HL-60 (cell line): Measurements from ENCODE around the gene GPAT3.

Source experiments
- TF ChIP-seq, protein P1 (sequence below): IDR thresholded peaks from one replicate; pipeline ENCODE4 v1.5.1; 2011; ENCODE audit warnings: low read length, control low read depth, inconsistent platforms; ENCODE audit not compliant: insufficient read depth
- TF ChIP-seq, protein P2 (sequence below): IDR thresholded peaks from 2 replicates; pipeline ENCODE4 v1.6.1; 2012; ENCODE audit warnings: low read depth; ENCODE audit not compliant: insufficient replicate concordance

DNA sequence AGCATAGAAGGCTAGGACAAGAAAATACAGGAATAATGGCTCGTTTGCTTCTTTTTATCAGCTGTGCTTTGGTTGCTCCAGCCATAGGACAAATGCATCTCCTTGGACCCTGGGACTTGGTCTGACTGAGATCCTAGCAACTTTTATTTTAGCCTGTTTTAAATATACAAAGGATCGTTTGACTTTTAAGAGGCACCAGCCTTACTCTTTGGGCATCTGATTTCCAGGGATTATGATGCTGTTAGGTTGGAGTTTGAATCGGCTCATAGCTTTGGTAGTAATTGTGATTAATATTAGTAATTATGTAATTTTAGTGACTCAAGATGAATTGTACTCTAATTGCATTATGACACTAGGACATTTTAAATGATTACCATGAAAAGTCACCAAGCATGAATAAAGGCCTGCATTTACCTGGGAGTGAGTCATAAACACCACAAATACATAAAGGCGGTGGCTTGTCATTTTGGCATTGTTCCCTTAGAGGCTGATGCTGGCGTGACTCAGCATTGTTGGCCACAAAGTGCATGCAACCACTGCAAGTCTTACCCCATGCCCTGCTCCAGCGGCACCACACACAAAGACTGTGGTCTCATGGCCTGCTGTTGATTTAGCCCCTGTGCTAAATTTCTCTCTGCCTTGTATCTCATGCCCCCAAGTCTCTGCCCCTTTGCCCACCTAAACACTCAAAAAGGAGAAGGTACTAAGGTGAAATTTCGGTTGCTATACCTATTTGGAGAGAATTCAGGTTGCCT, 12.4 kb downstream of the GPAT3 start:
- TF ChIP-seq, protein P1, sequence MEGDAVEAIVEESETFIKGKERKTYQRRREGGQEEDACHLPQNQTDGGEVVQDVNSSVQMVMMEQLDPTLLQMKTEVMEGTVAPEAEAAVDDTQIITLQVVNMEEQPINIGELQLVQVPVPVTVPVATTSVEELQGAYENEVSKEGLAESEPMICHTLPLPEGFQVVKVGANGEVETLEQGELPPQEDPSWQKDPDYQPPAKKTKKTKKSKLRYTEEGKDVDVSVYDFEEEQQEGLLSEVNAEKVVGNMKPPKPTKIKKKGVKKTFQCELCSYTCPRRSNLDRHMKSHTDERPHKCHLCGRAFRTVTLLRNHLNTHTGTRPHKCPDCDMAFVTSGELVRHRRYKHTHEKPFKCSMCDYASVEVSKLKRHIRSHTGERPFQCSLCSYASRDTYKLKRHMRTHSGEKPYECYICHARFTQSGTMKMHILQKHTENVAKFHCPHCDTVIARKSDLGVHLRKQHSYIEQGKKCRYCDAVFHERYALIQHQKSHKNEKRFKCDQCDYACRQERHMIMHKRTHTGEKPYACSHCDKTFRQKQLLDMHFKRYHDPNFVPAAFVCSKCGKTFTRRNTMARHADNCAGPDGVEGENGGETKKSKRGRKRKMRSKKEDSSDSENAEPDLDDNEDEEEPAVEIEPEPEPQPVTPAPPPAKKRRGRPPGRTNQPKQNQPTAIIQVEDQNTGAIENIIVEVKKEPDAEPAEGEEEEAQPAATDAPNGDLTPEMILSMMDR: no peak
- TF ChIP-seq, protein P2, sequence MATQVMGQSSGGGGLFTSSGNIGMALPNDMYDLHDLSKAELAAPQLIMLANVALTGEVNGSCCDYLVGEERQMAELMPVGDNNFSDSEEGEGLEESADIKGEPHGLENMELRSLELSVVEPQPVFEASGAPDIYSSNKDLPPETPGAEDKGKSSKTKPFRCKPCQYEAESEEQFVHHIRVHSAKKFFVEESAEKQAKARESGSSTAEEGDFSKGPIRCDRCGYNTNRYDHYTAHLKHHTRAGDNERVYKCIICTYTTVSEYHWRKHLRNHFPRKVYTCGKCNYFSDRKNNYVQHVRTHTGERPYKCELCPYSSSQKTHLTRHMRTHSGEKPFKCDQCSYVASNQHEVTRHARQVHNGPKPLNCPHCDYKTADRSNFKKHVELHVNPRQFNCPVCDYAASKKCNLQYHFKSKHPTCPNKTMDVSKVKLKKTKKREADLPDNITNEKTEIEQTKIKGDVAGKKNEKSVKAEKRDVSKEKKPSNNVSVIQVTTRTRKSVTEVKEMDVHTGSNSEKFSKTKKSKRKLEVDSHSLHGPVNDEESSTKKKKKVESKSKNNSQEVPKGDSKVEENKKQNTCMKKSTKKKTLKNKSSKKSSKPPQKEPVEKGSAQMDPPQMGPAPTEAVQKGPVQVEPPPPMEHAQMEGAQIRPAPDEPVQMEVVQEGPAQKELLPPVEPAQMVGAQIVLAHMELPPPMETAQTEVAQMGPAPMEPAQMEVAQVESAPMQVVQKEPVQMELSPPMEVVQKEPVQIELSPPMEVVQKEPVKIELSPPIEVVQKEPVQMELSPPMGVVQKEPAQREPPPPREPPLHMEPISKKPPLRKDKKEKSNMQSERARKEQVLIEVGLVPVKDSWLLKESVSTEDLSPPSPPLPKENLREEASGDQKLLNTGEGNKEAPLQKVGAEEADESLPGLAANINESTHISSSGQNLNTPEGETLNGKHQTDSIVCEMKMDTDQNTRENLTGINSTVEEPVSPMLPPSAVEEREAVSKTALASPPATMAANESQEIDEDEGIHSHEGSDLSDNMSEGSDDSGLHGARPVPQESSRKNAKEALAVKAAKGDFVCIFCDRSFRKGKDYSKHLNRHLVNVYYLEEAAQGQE: no peak
